ENCODE results near the gene RBX1.
"Not testable (repeated sequence)": the region's sequence is repeated elsewhere in the genome, so short reads cannot be mapped to it uniquely, and the experiment has no call there.

The RBX1 gene

DNA sequence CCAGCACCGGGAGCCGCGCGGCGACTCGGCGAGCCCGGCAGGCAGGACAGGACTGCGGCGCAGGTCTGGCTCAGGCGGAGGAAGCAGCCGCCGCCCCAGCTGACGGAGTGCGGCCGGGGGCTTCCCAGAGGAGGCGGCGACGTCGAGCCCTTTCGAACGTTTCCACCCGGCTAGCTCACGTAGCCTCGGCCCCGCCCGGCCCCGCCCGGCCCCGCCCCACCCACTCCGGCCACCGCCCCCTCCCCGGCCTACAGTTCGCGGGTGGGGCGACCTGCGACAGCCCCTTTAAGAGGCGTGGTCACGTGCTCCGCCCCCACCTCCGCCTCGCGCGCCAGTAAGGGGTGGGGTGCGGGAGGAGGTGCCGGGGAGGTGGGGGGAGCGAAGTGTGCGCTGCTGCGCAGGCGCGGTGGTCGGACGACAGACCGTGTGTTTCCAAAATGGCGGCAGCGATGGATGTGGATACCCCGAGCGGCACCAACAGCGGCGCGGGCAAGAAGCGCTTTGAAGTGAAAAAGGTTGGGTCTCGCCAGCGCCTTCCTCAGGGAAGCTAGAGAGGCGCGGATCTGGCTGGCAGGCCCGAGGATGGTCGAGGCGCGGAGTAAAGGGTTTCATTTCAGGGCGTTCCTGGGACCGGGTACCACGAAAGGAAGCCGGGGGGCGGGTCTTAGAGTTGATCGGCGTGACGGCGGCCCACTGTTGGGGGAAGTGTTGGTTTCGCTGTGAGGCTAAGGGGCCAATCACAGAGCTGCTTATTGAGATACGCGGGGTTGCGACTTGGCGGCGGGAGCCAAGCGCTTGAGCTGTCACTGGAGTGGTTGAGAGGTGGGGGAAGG lies at the start of gene RBX1:
RBX1 (plus strand) TSS at position 417 of the 833 bp plus-strand sequence; CDS start at position 438, 21 bp downstream.
- peak; percentile 99 to 100 (median 99) for DNase-seq

DNA sequence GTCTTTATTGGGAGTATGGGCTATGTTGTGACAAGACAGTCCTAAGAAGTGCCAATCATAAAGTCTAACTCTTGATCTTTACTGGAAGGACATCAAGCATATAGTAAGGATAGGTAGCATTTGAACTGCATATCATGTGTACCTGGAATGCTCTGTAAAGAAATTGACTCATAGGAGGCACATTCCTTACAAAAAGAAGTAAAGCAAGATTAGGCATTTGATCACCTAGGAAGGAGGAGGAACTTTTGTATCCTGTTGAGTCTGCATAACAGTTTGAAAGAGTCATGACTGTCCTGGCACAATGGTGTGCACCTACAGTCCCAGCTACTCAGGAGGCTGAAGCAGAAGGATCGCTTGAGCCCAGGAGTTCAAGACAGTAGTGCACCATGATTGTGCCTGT lies 47.1 kb upstream of the RBX1 start:
- DNase-seq = no peak

DNA sequence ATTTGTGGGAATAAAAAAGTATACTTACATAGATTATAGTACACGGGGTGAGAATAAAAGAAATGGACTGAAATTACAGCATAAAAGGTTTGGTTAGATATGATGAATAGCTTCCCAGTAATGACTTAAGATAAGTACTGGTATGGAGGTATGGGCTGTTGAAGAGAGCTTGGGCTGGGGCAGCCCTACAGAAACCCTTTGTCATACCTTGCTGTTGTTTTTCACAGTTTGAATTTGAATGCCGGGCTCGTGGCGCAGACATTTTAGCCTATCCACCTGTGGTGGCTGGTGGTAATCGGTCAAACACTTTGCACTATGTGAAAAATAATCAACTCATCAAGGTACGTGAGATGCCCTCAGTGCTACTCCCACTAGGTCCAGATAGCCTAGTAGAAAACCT lies 42.3 kb upstream of the RBX1 start:
- DNase-seq = no peak

DNA sequence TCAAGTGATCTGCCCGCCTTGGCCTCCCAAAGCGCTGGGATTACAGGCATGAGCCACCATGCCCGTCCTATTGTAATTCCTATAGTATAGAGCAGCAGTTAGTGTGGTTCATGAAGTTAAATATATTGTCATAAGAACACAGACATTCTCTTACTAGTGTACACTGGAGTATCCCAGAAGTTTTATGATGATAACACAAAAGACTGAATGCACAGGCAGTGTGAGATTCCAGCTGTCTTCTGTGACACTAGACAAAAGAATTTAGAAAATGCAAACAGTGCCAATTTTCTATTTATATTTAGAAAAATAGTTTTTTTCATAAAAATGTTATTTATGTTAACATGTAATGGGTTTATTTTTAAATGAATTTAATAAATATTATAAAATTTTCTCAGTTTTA lies 39.4 kb upstream of the RBX1 start:
- DNase-seq = no peak

- not testable (repeated sequence) for DNase-seq
These were observed 38.2 kb upstream of the RBX1 start for GRCh38 chr22:40912987-40913386.

GRCh38 chr22:40919446-40919845 lies 31.7 kb upstream of the RBX1 start:
- no peak for DNase-seq

DNA sequence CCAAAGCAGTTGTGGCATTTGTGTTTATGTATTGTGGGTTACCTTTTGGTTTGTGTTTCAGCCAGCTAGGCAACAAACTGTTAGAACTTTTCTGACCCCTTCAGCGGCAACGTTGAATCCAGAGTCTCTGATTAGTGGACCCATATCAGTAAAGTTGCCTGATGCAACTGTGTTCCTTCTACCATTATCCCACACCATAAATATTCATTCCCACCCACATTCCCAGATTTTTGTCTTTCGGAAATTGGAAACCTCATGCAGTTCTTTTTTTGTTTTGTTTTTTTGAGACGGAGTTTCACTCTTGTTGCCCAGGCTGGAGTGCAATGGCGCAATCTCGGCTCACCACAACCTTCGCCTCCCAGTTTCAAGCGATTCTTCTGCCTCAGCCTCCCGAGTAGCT lies 30.7 kb upstream of the RBX1 start:
- no peak for DNase-seq

- DNase-seq = peak; percentile 70 to 89 (median 83)
These were observed 28.5 kb upstream of the RBX1 start for GRCh38 chr22:40922484-40923303.

DNA sequence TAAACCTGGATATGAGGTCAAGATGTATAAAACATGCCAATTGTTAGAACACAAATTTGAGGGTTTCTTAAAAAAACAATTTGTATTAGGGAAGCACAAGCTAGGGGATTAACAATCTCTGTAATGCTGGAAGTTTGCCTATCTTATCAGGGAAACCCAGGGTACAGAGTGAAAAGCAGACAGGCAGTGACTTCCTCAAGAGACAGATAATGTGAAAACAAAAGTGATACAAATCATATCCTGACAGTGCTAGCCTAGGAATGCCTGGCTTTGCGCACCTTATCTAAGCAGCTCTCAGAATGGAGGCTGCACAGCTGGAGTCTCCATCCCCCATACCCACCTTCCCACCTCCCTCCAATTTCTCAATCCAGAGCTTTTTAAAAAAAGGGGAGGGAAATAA lies 22.5 kb upstream of the RBX1 start:
- DNase-seq = no peak

- no peak for DNase-seq
These were observed 18.8 kb upstream of the RBX1 start for GRCh38 chr22:40932396-40932795.

DNA sequence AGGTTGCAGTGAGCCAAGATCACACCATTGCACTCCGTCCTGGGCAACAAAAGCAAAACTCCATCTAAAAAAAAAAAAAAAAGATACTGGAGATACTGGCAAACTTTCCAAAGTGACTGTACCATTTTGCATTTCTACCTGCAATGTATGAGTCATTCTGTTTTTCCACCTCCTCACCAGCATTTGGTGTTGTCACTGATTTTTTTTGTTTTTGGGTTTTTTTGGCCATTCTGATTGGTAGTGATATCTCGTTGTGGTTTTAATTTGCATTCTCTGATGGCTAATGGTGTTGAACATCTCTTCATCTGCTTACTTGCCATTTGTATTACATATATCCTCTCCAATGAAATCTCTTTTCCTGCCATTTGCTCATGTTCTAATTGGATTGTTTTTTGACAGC lies 12.0 kb upstream of the RBX1 start:
- DNase-seq = no peak

DNA sequence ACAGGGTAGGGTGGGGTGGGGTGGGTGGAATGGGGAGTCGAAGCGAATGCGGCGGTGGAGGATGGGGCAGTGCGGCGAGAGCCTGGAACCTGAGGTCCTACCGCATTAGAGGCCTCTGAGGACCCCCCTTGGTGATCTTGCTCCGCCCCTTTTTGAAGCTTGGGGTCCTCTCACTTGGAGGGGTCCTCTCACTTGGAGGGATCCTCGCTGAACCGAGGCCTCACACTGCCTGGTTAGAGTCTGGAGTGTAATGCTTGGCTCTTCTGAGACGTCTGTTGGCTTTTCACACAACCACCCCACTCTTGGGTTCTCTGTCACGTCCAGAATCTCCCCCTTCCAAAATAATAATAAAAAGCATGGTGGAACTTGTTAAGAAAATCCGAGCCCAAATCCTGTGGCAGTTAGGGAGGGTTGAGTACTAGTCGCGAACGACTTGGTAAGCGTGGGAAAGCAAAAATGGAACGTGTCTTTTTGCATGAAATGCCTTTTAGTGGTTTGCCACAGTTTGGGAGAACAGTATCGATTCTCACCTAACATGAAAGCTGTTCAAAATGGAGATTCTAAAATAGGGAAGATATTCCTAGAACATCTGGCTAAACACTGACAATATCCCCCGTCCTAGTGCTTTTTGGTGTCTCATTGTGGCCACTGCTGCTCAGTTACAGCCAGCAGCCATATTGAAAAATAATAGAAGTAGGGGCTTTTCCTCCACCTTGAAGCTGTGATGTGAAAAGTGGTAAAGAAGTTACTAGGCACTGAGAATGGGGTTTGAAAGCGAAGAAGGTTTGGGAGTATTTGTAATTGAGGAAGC lies 822 bp downstream of the RBX1 start:
- peak; percentile 38 to 49 (median 39) for DNase-seq

DNA sequence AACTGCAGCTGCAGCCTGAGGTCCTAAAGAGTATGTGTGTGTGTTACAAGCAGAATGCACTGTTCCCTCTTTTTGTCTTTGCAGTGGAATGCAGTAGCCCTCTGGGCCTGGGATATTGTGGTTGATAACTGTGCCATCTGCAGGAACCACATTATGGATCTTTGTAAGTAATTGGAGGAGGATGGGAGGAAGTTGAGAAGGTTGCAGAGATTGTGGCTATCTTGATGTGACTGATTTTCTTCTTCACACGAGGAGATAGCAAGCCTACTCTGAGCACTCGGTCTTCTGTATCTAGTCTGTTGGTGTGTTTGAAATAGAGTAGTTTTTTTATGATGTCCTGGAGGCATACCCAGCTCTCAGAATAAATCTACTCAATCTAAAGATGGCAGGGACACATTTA lies 2.3 kb downstream of the RBX1 start:
- DNase-seq = no peak

DNA sequence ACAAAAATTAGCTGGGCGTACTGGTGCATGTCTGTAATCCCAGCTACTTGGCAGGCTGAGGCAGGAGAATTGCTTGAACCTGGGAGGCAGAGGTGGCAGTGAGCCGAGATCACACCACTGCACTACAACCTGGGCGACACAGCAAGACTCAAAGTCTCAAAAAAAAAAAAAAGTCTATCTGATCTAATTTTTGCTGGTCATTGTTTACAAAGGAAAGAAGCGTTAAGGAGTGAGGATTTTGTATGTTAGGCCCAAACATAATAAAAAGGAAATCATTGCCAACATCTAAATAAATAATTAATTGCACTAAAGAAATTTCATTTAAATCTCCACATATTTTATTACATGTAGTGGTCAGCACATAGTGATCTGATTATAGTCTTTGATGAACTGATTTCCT lies 2.9 kb downstream of the RBX1 start:
- no peak for DNase-seq

- DNase-seq = no peak
These were observed 4.4 kb downstream of the RBX1 start for GRCh38 chr22:40955571-40955970.

DNA sequence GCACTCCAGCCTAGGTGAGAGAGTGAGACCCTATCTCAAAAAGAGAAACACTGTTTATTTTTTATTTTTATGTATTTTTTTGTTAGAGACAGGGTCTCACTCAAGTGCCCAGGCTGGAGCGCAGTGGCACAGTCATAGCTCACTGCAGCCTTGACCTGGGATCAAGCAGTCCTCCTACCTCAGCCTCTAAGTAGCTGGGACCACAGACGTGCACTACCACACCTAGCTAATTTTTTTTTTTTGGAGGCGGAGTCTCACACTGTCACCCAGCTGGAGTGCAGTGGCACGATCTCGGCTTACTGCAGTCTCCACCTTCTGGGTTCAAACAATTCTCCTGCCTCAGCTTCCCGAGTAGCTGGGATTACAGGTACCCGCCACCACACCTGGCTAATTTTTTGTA lies 6.4 kb downstream of the RBX1 start:
- no peak for DNase-seq

DNA sequence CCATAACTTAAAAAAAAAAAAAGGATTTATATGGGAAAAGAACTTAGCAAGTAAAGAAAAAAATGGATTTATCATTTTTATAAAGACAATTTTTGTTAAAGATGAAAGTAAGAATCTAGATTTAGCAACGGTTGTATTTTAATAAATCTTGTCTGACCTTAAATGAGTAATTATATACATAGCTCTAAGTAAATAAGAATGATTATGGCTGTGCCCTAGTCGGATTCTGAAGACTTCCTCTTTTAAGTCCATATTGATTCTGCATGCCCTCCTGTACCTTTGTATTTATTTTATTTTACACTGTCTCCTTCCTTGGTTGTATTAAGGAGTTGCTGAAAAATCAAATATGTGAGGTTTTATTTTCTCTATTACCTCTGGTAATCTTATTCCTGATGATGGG lies 7.1 kb downstream of the RBX1 start:
- DNase-seq = no peak

DNA sequence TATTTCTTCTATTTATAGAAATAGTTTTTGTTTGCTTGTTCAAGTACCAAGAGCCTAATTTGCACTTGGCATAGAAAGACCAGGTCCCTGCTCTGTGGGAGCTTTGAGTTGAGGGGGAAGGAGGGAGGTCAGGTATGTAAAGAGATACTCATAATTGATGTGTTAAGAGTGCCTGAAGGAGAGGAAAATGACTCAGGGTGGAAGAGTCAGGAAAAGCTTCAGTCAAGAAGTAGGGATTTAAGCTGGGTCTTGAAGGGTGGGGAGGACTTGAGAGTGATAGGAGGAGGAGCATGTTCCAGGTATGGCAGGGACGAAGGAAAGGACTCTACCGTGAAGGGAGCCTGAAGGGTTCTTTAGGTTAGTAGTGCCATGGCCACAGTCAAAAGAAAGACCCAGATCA lies 9.0 kb downstream of the RBX1 start:
- DNase-seq = no peak

GRCh38 chr22:40965936-40966725 lies 15.0 kb downstream of the RBX1 start:
- peak; percentile 50 to 73 (median 70) for DNase-seq

DNA sequence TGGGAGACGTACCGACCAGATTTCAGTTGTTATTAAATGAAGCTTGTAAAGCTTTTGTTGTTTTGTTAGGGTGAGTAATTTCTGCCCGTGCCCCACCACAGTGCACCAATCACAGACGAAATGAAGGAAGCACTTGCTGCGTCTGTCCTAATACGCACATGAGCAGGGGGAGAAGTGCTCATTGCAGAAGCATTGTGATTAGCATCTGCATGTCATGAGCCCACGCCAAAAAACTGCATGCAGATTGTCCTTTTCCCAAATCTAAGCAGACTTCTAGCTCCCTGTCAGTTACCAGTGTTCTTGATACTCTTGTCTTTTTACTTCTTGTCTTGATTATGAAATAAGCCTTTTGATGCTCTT lies 15.5 kb downstream of the RBX1 start:
- DNase-seq = peak; percentile 76 to 83 (median 78)

DNA sequence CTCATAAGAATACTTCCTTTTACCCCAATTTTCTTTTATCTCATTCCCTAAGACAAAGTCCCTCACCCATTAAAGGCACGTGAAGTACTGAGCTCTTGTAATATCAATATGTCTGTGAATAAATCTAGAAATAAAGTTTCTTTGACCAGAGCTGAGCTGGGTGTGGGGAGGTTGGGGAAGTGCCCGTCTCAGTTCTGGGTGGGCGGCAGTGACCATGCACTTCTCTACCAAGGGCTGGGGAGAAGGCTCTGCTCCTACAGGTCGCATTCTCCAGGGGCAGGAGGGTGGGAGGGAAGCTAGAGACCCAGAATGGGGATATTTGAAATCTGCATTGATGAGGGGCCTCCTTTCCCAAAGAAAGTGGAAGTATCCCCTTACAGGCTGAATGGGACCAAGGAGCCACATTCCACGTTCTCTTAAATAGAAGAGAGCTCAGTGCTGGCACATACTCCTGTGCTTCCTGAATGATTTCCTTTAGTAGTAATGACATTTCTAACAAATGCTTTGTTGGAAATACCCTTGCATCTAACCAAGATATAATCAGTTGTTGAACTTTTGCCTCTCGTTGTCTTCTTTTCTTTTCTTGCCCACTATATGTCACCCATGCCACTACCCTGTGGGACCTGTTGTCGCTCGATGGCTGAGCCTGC lies 16.1 kb downstream of the RBX1 start:
- peak; percentile 64 to 80 (median 68) for DNase-seq

GRCh38 chr22:40972587-40972986 lies 21.4 kb downstream of the RBX1 start:
- DNase-seq = no peak

Measured in suppressor macrophage treated with lipopolysaccharide for 1 hour (primary cell).